Measurements from ENCODE around the gene HMGN3. TPM values are rescaled to one million over a fixed set of nuclear protein-coding genes. Genes with fewer than 3 reads are reported as not detected.

HMGN3 gene
- total RNA-seq, 1 experiment from 2014 or later, result 183 TPM

DNA sequence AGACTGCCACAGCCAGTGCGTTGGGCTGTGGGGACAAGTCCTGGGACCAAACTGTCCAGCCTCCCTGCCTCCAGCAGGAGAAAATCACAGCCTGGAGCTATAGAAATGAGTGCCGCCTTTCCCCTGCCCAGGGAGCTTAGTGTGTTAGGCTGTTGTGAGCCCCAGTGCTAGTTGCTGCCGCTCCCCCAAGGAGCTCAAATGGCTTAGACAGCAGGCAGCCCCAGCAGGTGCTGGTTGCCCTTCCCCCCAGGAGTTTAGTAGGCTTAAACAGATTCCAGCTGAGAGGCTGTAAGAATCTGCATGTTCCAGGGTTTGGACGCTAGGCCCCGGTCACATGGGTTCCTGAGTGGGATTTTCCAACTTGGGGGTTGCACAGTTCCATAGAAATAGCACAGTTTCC, 27.2 kb upstream of the HMGN3 start:
- H4K8ac ChIP-seq (replicated peaks; ENCODE audit: insufficient read length, low read depth, low read length), result no peak overlapping the region
- H3K9ac ChIP-seq (ENCODE audit: extremely low read depth, insufficient read length, low read length), result no peak overlapping the region

More for the DNA sequence above, 27.2 kb upstream of the HMGN3 start:
- no peaks in the 10 kb centered on the region; the same call in 1 of the 2 replicates for H3K27me3 Mint-ChIP-seq (ENCODE audit: low read depth)
- Histone ChIP-seq H2BK20ac (ENCODE audit: low read depth, low read length, poor library complexity, severe bottlenecking) (no peak overlapping the region), H3K79me2 (ENCODE audit: insufficient read depth, low read length) (no peaks in the 10 kb centered on the region), H3K56ac (ENCODE audit: insufficient read length, low read depth, low read length) (no peak overlapping the region), H3K23me2 (ENCODE audit: insufficient read length, low read depth, low read length, poor library complexity, severe bottlenecking) (no peaks in the 10 kb centered on the region), H3K23ac (ENCODE audit: insufficient read length, low read depth, low read length) (no peak overlapping the region), H3K27ac (ENCODE audit: insufficient read length, low read depth, low read length) (no peak overlapping the region), H2AFZ (ENCODE audit: low read length) (no peak overlapping the region), H2BK120ac (ENCODE audit: low read depth, low read length, poor library complexity, severe bottlenecking) (no peak overlapping the region), H3K14ac (ENCODE audit: insufficient read depth, low read length) (no peak overlapping the region), H3K18ac (ENCODE audit: insufficient read length, low read depth, low read length) (no peak overlapping the region), H2BK12ac (ENCODE audit: insufficient read length, low read depth, low read length) (no peak overlapping the region), H4K91ac (ENCODE audit: insufficient read length, low read depth, low read length) (no peak overlapping the region), H3K79me1 (ENCODE audit: insufficient read depth, low read depth, low read length, poor library complexity, severe bottlenecking) (no peaks in the 10 kb centered on the region), H2BK15ac (ENCODE audit: low read depth, low read length) (no peak overlapping the region), H2AK5ac (ENCODE audit: insufficient read length, low read length) (no peak overlapping the region), H3K4ac (ENCODE audit: low read depth, low read length) (no peak overlapping the region), H3K27me3 (ENCODE audit: insufficient read depth, low read length) (no peaks in the 10 kb centered on the region), H3K9me3 (ENCODE audit: control insufficient read depth, low read depth, low read length) (no peaks in the 10 kb centered on the region), H3T11ph (ENCODE audit: low read length) (no peak overlapping the region), H3K4me2 (ENCODE audit: insufficient read depth, insufficient read length, low read length) (no peak overlapping the region), H3K4me1 (ENCODE audit: insufficient read depth, low read length) (no peaks in the 10 kb centered on the region), H4K20me1 (ENCODE audit: control insufficient read depth, insufficient read depth, insufficient read length) (no peaks in the 10 kb centered on the region), H4K5ac (ENCODE audit: insufficient read length, low read depth, low read length) (no peak overlapping the region), H2BK5ac (ENCODE audit: insufficient read length, low read length) (no peak overlapping the region)
- H3K4me1 Mint-ChIP-seq, result peaks cover 0 to 6% of the 10 kb centered on the region in 2 experiments; a peak in 2 of 4 replicates
- peaks cover 3 to 32% (median 13%) of the 10 kb centered on the region in 3 experiments; a peak in 6 of 7 replicates for H3K36me3 Mint-ChIP-seq (ENCODE audit: insufficient read depth in 1 of 3, low read depth in 3 of 3)
- no peak for TF ChIP-seq CTCF (conservative IDR thresholded peaks at IDR 0.05)
- no CpG with 5 or more reads among the region's 5 CpGs for WGBS (ENCODE audit: extremely low coverage, insufficient read length, low lambda C conversion rate)
- no peak overlapping the region for H3K4me3 Mint-ChIP-seq
- peaks cover 23 to 26% of the 10 kb centered on the region in 2 experiments for H3K9me3 Mint-ChIP-seq
- DNase-seq, result no peak
- no peak overlapping the region for H3K27ac Mint-ChIP-seq

Measured in H9 (cell line).